GM21825 (cell line): Measurements from ENCODE around the gene YIPF2.
A peak's percentile ranks its signal among the peaks of the same experiment; 100 is the strongest.
"Not testable (repeated sequence)": the region's sequence is repeated elsewhere in the genome, so short reads cannot be mapped to it uniquely, and the experiment has no call there.

Experiments
- ATAC-seq: cut with Tn5 transposase; IDR thresholded peaks from one replicate; pipeline ENCODE4 v1.9.1; 2021; ENCODE audit warnings: mild to moderate bottlenecking, moderate library complexity; ENCODE audit not compliant: unreplicated experiment

The YIPF2 gene

DNA sequence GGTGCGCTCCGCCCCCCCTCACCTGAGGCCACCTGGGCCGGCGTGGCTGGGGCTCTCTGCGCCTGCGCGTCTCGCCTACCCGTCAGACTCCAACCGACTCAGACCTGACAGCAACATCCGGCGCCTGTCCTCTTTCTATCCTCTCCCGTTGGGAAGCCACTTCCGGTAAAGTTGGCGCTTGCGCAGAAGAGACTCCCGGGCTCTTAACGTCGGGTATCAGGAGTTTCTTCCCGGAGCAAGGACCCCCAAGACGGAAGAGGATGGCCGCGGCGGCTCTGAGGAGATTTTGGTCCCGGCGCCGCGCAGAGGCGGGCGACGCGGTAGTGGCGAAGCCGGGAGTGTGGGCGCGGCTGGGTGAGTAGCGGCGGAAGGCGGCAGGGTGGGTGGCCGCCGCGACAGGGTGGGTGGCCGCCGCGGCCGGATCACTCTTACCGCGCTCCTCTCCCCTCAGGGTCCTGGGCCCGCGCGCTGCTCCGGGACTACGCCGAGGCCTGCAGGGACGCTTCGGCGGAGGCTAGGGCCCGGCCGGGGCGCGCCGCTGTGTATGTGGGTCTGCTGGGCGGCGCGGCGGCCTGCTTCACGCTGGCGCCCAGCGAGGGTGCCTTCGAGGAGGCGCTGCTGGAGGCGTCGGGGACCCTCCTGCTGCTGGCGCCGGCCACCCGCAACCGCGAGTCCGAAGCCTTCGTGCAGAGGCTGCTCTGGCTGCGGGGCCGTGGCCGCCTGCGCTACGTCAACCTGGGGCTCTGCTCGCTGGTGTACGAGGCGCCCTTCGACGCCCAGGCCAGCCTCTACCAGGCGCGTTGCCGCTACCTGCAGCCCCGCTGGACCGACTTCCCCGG lies at the start of gene YIPF2, which contains the start of gene TIMM29:
Gene YIPF2, minus strand, starts transcription at position 77 of the 839 bp plus-strand sequence. CDS start 229 bp downstream, outside the sequence.
Gene TIMM29, plus strand, starts transcription at position 249 of the 839 bp plus-strand sequence. Its CDS starts 12 bp downstream, at position 261.
- peak; percentile 54 for ATAC-seq

GRCh38 chr19:10977742-10978092 lies 49.3 kb upstream of the YIPF2 start:
- no peak for ATAC-seq

- ATAC-seq: no peak
Observed at GRCh38 chr19:10976131-10976892, 47.9 kb upstream of the YIPF2 start.

- ATAC-seq: no peak
Observed at GRCh38 chr19:10975374-10976130, 47.1 kb upstream of the YIPF2 start.

DNA sequence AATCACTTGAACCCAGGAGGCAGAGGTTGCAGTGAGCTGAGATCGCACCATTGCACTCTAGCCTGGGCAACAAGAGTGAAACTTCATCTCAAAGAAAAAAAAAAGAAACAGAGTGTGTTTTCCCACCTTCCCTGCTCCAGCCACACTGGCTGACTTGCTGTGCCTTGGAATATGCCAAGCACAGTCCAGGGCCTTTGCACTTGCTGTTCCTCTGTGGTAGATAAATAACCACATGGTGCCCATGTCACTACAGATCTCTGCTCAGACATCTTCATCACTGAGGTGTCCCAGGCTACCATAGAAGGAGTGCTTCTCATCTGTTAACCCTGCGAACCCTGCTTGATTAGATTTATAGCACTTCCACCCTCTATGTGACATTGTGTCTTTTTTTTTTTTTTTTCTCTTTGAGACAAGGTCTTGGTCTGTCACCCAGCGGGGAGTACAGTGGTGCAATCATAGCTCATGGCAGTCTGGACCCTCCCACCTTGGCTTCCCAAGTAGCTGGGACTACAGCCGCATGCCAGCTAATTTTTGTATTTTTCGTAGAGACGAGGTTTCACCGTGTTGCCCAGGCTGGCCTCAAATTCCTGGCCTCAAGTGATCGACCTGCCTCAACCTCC lies 42.8 kb upstream of the YIPF2 start:
- ATAC-seq: no peak

DNA sequence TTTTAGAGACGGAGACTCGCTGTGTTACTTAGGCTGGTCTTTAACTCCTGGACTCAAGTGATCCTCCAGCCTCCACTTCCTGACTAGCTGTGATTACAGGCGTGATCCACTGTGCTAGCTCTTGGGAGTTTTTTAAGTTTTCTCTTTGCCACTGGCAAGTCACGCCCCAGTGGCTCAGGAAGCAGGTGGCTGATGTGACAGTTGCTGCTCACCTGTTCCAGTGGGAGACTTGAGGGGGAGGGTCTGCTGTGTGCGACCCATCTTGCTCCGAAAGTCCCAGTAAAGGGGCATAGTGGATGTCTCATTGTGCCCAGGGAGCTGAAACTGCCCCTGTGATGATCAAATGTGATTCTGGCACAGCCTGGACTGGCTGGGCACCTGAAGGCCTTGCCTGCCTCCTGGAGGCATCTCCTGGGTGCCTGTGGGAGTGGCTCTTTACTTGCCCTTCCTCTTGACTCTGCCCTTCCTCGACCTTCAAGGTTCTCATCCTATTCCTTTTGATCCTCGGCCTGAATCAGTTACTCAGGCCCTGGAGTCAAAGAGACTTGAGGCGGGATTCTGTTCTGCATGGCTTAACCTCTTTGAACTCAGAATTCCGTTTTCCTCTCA lies 40.2 kb upstream of the YIPF2 start:
- no peak for ATAC-seq

DNA sequence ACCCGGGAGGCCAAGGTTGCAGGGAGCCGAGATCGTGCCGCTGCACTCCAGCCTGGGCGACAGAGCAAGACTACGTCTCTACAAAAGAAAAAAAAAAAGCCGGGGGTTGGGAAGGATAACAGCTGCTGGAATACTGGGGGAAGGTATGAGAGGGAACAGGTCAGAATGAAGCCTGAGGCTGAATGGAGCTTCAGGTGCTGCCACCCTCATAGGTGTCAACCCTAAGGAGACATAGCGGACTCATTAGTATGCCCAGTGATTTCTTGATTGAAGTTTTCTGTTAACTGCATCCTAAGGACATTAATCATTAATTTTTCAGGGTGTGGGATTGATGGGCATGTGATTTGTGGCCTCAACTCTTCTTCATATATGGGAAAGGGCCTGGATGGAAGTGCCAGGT lies 38.4 kb upstream of the YIPF2 start:
- no peak for ATAC-seq

DNA sequence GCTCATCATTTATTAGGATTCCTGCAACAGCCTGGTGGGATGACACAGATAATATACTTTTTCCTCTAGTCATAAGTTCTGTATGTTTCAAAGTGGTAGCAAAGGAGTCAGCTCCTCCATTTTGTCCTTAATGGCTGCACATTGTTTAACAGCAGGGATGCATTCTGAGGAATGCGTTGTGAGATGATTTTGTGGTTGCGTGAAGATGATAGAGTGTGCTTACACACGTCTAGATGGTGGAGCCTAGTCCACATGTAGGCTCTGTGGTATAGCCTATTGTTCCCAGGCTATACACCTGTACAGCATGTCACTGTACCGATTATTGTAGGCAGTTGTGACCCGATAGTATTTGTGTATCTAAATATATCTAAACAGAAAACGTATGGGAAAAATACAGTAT lies 37.0 kb upstream of the YIPF2 start:
- ATAC-seq: no peak

DNA sequence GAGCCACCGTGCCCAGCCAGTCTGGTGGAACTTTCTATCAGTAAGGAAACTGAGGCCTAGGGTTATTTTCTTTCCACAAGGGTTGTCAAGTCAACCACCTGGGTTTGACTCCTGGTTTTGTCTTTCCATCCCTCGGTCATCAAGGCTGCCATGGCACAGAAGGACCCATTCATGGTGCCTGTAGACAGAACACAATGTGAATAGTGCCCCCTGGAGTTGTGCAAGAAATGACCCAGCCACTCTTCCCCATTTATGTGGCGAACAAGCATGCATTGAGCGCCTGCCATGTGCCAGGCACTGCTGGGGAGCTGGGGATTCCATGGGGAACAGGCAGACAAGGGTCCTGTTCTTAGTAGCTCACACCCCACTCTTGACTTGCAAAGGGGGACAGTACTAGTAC lies 36.5 kb upstream of the YIPF2 start:
- ATAC-seq: no peak

GRCh38 chr19:10963865-10964264 lies 35.4 kb upstream of the YIPF2 start:
- ATAC-seq: no peak

- ATAC-seq: no peak
Observed at GRCh38 chr19:10962863-10963262, 34.4 kb upstream of the YIPF2 start.

GRCh38 chr19:10961073-10961860 lies 32.8 kb upstream of the YIPF2 start:
- ATAC-seq: peak; percentile 34

- peak; percentile 61 for ATAC-seq
Observed at GRCh38 chr19:10960314-10961072, 32.1 kb upstream of the YIPF2 start, which contains the start of gene SMARCA4. SMARCA4 (plus strand) TSS chr19:10961030; CDS start chr19:10984152, 23,122 bp downstream.

DNA sequence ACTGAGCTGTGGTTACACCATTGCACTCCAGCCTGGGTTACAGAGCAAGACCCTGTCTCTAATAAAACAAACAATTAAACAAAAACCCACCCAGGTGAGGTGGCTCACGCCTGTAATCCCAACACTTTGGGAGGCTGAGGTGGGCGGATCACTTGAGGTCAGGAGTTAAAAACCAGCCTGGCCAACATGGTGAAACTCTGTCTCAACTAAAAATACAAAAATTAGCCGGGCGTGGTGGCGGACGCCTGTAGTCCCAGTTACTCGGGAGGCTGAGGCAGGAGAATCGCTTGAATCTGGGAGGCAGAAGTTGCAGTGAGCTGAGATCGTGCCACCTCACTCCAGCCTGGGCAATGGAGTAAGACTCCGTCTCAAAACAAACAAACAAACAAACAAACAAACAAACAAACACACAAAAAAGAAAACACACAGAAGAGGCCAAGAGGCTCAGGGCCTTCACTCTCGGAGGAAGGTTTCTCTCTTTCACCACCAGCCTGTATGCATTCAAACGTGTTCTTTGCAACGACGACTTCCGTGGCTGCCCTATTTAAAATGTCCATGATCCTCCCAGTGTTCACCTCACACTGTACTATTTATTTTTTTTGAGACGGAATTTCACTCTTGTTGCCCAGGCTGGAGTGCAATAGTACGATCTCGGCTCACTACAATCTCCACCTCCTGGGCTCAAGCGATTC lies 31.0 kb upstream of the YIPF2 start:
- ATAC-seq: not testable (repeated sequence)

GRCh38 chr19:10952809-10953208 lies 24.4 kb upstream of the YIPF2 start:
- no peak for ATAC-seq

- no peak for ATAC-seq
Observed at GRCh38 chr19:10946958-10947657, 18.7 kb upstream of the YIPF2 start.

- no peak for ATAC-seq
Observed at GRCh38 chr19:10945264-10945663, 16.8 kb upstream of the YIPF2 start.

- not testable (repeated sequence) for ATAC-seq
Observed at GRCh38 chr19:10943412-10943811, 15.0 kb upstream of the YIPF2 start.
